Adrenal gland (tissue), 5 donors: Measurements from ENCODE around the gene DNAJC10.

Experiments used
- POLR2A ChIP-seq, 2 donors: fragments of 450-650 bp; IDR thresholded peaks; one replicate each; pipeline ENCODE4 v1.6.1; 2017; ENCODE audit warnings: antibody characterized with exemption in 2 of 2, mild to moderate bottlenecking in 2 of 2, moderate library complexity in 1 of 2
- TF ChIP-seq, protein P1 (sequence below), 6 experiments: fragments of 450-650 bp in 4 of 6; fragments of 200-600 bp in 2 of 6; sonication (generic) in 1 of 6; IDR thresholded peaks; 1 replicate in 5 of 6; 2 replicates in 1 of 6; pipeline versions ENCODE4 v1.5.1 to v1.8.0; 2016 to 2021; ENCODE audit warnings: antibody characterized with exemption in 6 of 6, mild to moderate bottlenecking in 2 of 6, moderate library complexity in 1 of 6
- donor health status: DM: no; HTN: no; CAD: no.

GRCh38 chr2:182732736-182733135 lies 16.7 kb downstream of the DNAJC10 start:
- TF ChIP-seq, protein P1, sequence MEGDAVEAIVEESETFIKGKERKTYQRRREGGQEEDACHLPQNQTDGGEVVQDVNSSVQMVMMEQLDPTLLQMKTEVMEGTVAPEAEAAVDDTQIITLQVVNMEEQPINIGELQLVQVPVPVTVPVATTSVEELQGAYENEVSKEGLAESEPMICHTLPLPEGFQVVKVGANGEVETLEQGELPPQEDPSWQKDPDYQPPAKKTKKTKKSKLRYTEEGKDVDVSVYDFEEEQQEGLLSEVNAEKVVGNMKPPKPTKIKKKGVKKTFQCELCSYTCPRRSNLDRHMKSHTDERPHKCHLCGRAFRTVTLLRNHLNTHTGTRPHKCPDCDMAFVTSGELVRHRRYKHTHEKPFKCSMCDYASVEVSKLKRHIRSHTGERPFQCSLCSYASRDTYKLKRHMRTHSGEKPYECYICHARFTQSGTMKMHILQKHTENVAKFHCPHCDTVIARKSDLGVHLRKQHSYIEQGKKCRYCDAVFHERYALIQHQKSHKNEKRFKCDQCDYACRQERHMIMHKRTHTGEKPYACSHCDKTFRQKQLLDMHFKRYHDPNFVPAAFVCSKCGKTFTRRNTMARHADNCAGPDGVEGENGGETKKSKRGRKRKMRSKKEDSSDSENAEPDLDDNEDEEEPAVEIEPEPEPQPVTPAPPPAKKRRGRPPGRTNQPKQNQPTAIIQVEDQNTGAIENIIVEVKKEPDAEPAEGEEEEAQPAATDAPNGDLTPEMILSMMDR (IDR thresholded peaks at IDR 0.05) = no peak
- no peak for TF ChIP-seq POLR2A (IDR thresholded peaks at IDR 0.05)
